ENCODE results near the gene RASSF3. TPM values are rescaled to one million over a fixed set of nuclear protein-coding genes. Genes with fewer than 3 reads are reported as not detected.
"Not testable (repeated sequence)": the region's sequence is repeated elsewhere in the genome, so short reads cannot be mapped to it uniquely, and the experiment has no call there.

The RASSF3 gene
- total RNA-seq, 1 donor from 2014 or later = 31.2 TPM

- no peak for DNase-seq
These were observed 14.2 kb upstream of the RASSF3 start for GRCh38 chr12:64595863-64596793.

GRCh38 chr12:64598831-64599230, 11.5 kb upstream of the RASSF3 start:
- no peak for DNase-seq

- no peak for DNase-seq
These were observed 10.1 kb upstream of the RASSF3 start for GRCh38 chr12:64600164-64600561.

- DNase-seq = no peak
These were observed 7.0 kb upstream of the RASSF3 start for GRCh38 chr12:64603183-64603841.

- peak; percentile 40 for DNase-seq
These were observed 1.3 kb upstream of the RASSF3 start for GRCh38 chr12:64608901-64609535.

- DNase-seq = no peak
These were observed 688 bp upstream of the RASSF3 start for GRCh38 chr12:64609536-64610078.

- peak; percentile 74 for DNase-seq
These were observed 505 bp downstream of the RASSF3 start for GRCh38 chr12:64610660-64611340.

- DNase-seq = peak; percentile 59
These were observed 1.3 kb downstream of the RASSF3 start for GRCh38 chr12:64611341-64612284.

GRCh38 chr12:64612843-64613242, 2.5 kb downstream of the RASSF3 start:
- no peak for DNase-seq

GRCh38 chr12:64613775-64614398, 3.6 kb downstream of the RASSF3 start:
- DNase-seq = not testable (repeated sequence)

GRCh38 chr12:64616201-64616600, 5.9 kb downstream of the RASSF3 start:
- DNase-seq = peak; percentile 33

- no peak for DNase-seq
These were observed 8.8 kb downstream of the RASSF3 start for GRCh38 chr12:64618953-64619590.

- no peak for DNase-seq
These were observed 11.1 kb downstream of the RASSF3 start for GRCh38 chr12:64621257-64621942.

GRCh38 chr12:64624035-64624434, 13.7 kb downstream of the RASSF3 start:
- no peak for DNase-seq

- DNase-seq = peak; percentile 76
These were observed 15.2 kb downstream of the RASSF3 start for GRCh38 chr12:64625243-64626077.

GRCh38 chr12:64626588-64626987, 16.3 kb downstream of the RASSF3 start:
- DNase-seq = not testable (repeated sequence)

GRCh38 chr12:64627771-64628170, 17.5 kb downstream of the RASSF3 start:
- no peak for DNase-seq

GRCh38 chr12:64631197-64631596, 20.9 kb downstream of the RASSF3 start:
- DNase-seq = no peak

Data from tongue (tissue), 2 donors.